ENCODE measurements around the gene STXBP3. TPM values are rescaled to one million over a fixed set of nuclear protein-coding genes. Genes with fewer than 3 reads are reported as not detected.
"Not testable (repeated sequence)": the region's sequence is repeated elsewhere in the genome, so short reads cannot be mapped to it uniquely, and the experiment has no call there.

STXBP3 gene, protein sequence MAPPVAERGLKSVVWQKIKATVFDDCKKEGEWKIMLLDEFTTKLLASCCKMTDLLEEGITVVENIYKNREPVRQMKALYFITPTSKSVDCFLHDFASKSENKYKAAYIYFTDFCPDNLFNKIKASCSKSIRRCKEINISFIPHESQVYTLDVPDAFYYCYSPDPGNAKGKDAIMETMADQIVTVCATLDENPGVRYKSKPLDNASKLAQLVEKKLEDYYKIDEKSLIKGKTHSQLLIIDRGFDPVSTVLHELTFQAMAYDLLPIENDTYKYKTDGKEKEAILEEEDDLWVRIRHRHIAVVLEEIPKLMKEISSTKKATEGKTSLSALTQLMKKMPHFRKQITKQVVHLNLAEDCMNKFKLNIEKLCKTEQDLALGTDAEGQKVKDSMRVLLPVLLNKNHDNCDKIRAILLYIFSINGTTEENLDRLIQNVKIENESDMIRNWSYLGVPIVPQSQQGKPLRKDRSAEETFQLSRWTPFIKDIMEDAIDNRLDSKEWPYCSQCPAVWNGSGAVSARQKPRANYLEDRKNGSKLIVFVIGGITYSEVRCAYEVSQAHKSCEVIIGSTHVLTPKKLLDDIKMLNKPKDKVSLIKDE
- total RNA-seq (2014; rRNA removed; shearing (Covaris generic); ENCODE audit: low replicate concordance) = 31.6 and 68.9 TPM in 2 replicates

DNA sequence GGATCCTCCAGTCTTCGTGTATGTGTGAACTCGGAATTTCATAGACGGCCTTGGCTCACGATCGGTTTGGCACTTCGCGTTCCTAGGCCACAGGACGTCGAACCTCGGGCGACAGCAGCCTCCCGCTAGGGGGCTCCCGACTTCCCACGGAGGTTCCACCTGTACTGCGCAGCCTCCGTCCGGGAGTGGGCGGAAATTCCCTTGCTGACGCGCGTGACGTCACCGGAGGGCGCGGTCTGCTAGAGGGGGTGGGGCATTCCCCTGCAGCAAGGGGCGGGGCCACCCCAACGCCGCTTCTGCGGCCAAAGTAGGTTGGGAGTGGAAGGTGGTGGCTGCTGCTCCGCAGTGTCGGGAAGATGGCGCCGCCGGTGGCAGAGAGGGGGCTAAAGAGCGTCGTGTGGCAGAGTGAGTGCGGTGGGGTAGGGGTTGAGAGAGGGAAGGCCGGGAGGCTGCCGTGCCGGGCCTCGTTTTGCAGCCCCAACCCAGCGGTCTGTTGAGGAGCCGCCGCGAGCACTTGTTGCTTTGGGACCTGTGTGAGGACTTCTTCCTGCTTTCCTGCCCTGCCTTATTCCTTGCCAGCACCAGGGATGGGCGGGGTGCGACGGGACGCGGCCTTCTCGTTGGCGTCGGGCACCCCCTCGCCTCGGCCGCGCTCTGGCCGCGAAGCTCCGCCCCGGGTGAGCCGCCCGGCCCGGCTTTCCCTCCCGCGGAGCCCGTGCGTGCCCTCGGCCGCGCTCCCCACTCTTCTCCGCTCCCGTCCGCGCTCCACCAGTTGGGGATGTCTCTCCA is at the start of gene STXBP3:
TSS of gene STXBP3 (plus strand) at position 293 of the 789 bp plus-strand sequence. CDS start at position 357, 64 bp downstream.
- peak within 1 kb of the TSS; percentile 93 for H3K9ac ChIP-seq (ENCODE audit: low read length)
- H3K79me2 ChIP-seq (ENCODE audit: low read length) = peaks cover 46% of the 10 kb centered on the region
- H3K9me2 ChIP-seq (replicated peaks; ENCODE audit: insufficient read depth, low read length) = no peaks in the 10 kb centered on the region
- peak within 1 kb of the TSS; percentile 93 for H3K4me3 ChIP-seq (ENCODE audit: low read length)
- H3K9me3 ChIP-seq (ENCODE audit: low read length) = no peaks in the 10 kb centered on the region
- peak within 1 kb of the TSS; percentile 55 for H2AFZ ChIP-seq (ENCODE audit: low read length)
- no peaks in the 10 kb centered on the region for H3K27me3 ChIP-seq (ENCODE audit: low read length)
- H3K4me2 ChIP-seq (ENCODE audit: low read depth, low read length, poor library complexity, severe bottlenecking) = peak within 1 kb of the TSS; percentile 89
- peaks cover 8% of the 10 kb centered on the region for H3K4me1 ChIP-seq (ENCODE audit: low read length)
- peaks cover 8% of the 10 kb centered on the region; the same call in 1 of the 2 replicates for H3K36me3 ChIP-seq (ENCODE audit: insufficient read depth, low read length)
- peak within 1 kb of the TSS; percentile 62; the same call in 1 of the 2 replicates for H3K27ac ChIP-seq (ENCODE audit: low read length)
- no peaks in the 10 kb centered on the region for H4K20me1 ChIP-seq (ENCODE audit: insufficient read depth, low read depth, low read length)
- DNase-seq = peak; percentile 99

DNA sequence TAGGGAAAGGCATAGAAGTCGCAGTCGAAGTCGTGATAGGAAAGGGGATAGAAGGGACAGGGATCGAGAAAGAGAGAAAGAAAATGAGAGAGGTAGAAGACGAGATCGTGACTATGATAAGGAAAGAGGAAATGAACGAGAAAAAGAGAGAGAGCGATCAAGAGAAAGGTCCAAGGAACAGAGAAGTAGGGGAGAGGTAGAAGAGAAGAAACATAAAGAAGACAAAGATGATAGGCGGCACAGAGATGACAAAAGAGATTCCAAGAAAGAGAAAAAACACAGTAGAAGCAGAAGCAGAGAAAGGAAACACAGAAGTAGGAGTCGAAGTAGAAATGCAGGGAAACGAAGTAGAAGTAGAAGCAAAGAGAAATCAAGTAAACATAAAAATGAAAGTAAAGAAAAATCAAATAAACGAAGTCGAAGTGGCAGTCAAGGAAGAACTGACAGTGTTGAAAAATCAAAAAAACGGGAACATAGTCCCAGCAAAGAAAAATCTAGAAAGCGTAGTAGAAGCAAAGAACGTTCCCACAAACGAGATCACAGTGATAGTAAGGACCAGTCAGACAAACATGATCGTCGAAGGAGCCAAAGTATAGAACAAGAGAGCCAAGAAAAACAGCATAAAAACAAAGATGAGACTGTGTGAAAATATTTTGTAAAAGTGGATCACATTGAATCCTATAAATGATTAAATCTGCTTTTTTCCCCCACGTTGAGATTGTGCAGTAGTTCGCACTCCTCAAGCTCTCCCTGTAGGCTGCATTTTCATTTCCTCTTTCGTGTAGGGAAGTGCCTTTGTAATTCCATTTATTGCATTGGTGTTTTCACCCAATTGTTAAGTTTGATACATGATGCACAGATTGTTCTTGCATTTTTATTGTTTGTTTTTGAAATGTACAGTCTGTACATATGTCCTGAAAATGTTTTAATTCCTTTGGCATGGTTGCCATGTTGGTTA is 46.8 kb upstream of the STXBP3 start:
- Histone ChIP-seq H3K9me3 (ENCODE audit: low read length) (no peaks in the 10 kb centered on the region), H3K79me2 (ENCODE audit: low read length) (peaks cover 15% of the 10 kb centered on the region), H3K27ac (ENCODE audit: low read length) (no peak overlapping the region), H3K4me2 (ENCODE audit: low read depth, low read length, poor library complexity, severe bottlenecking) (no peak overlapping the region), H3K36me3 (ENCODE audit: insufficient read depth, low read length) (peaks cover 67% of the 10 kb centered on the region), H2AFZ (ENCODE audit: low read length) (no peak overlapping the region), H3K27me3 (ENCODE audit: low read length) (no peaks in the 10 kb centered on the region), H3K9ac (ENCODE audit: low read length) (no peak overlapping the region), H4K20me1 (ENCODE audit: insufficient read depth, low read depth, low read length) (peaks cover 30% of the 10 kb centered on the region), H3K4me3 (ENCODE audit: low read length) (no peak overlapping the region), H3K4me1 (ENCODE audit: low read length) (peaks cover 6% of the 10 kb centered on the region), H3K9me2 (replicated peaks; ENCODE audit: insufficient read depth, low read length) (no peaks in the 10 kb centered on the region)
- no peak for DNase-seq

DNA sequence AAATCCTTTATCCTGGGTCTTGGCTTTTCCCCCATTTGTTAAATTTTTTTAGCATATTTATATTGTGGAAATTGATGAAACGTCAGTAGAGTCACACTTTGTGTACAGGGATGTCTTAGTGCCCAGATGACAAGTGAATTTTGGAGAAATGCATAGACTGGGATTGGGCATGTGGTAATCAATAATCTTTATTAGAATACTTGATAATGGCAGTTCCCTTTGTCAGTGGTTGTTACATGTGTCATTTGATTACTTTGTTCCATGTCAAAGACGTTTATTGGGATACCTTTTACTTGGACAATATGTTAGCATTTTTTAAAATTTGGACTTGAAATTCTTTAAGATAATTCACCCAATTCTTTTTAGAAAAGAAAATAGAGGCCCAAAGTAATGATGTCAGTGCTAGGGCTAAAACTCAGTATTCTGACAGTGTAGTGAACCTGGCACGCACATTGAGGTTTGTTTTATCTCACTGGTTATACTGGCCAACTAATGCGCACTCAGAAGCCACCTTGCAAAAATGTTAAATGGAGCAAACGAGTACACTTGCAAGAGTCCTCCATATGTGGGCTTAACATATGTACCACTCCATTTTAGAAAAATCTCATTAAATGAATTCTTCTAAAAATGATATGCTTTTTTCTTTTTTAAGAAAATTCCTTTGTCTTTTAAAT is 45.2 kb upstream of the STXBP3 start:
- Histone ChIP-seq H3K9ac (ENCODE audit: low read length) (no peak overlapping the region), H3K4me1 (ENCODE audit: low read length) (peaks cover 3% of the 10 kb centered on the region; the same call in 1 of the 2 replicates), H3K79me2 (ENCODE audit: low read length) (no peaks in the 10 kb centered on the region), H2AFZ (ENCODE audit: low read length) (no peak overlapping the region), H3K9me3 (ENCODE audit: low read length) (no peaks in the 10 kb centered on the region), H4K20me1 (ENCODE audit: insufficient read depth, low read depth, low read length) (peaks cover 17% of the 10 kb centered on the region; the same call in 1 of the 2 replicates), H3K9me2 (replicated peaks; ENCODE audit: insufficient read depth, low read length) (no peaks in the 10 kb centered on the region), H3K36me3 (ENCODE audit: insufficient read depth, low read length) (peaks cover 52% of the 10 kb centered on the region), H3K4me3 (ENCODE audit: low read length) (no peak overlapping the region), H3K27me3 (ENCODE audit: low read length) (no peaks in the 10 kb centered on the region), H3K27ac (ENCODE audit: low read length) (no peak overlapping the region), H3K4me2 (ENCODE audit: low read depth, low read length, poor library complexity, severe bottlenecking) (no peak overlapping the region)
- DNase-seq = no peak

DNA sequence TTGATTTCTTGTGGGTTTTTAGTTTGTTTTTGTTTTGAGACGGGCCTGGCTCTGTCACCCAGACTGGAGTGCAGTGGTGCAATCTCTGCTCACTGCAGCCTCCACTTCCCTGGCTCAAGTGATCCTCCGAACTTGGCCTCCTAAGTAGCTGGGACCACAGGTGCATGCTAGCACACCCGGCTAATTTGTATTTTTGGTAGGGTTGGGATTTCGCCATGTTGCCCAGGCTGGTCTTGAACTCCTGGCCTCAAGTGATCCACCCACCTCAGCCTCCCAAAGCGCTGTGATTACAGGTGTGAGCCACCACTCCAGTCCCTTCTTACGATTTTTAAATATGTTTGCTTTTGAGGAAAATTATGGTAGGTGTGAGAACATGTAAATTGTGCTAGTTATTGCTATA is 44.4 kb upstream of the STXBP3 start:
- not testable (repeated sequence) for H3K4me3 ChIP-seq (ENCODE audit: low read length); H3K4me1 ChIP-seq (ENCODE audit: low read length); H2AFZ ChIP-seq (ENCODE audit: low read length); H3K27ac ChIP-seq (ENCODE audit: low read length); H3K9me3 ChIP-seq (ENCODE audit: low read length); H3K27me3 ChIP-seq (ENCODE audit: low read length); DNase-seq; H3K4me2 ChIP-seq (ENCODE audit: low read depth, low read length, poor library complexity, severe bottlenecking); H3K79me2 ChIP-seq (ENCODE audit: low read length); H3K9me2 ChIP-seq (replicated peaks; ENCODE audit: insufficient read depth, low read length); H3K9ac ChIP-seq (ENCODE audit: low read length)
- H4K20me1 ChIP-seq (ENCODE audit: insufficient read depth, low read depth, low read length) = peaks cover 17% of the 10 kb centered on the region; the same call in 1 of the 2 replicates
- H3K36me3 ChIP-seq (ENCODE audit: insufficient read depth, low read length) = peaks cover 44% of the 10 kb centered on the region

DNA sequence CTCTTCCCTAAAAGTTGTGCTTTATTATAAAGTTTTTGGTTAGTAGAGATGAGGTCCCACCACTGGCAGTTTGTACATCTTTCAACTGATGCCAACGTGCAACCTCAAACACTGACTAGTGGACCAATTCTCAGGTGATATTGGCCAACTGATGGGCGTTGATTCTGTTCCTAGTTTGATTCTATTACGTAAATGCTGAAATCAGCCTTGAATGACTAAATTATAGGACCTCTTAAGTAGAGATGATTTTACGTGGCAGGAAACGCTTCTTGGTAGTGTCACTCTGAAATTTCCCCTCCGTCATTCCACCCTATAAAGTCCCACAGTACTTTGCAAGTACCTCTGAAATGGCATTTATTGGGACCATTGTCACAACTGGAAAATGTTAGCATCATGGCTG is 42.5 kb upstream of the STXBP3 start:
- Histone ChIP-seq H3K9me3 (ENCODE audit: low read length) (no peaks in the 10 kb centered on the region), H3K27ac (ENCODE audit: low read length) (no peak overlapping the region), H4K20me1 (ENCODE audit: insufficient read depth, low read depth, low read length) (0 out of 2 replicates have a peak, but pooled peaks cover 12% of the 10 kb centered on the region), H3K4me1 (ENCODE audit: low read length) (peaks cover 3% of the 10 kb centered on the region; the same call in 1 of the 2 replicates), H3K36me3 (ENCODE audit: insufficient read depth, low read length) (peaks cover 26% of the 10 kb centered on the region), H3K9me2 (replicated peaks; ENCODE audit: insufficient read depth, low read length) (no peaks in the 10 kb centered on the region), H3K9ac (ENCODE audit: low read length) (no peak overlapping the region), H3K79me2 (ENCODE audit: low read length) (no peaks in the 10 kb centered on the region), H3K27me3 (ENCODE audit: low read length) (no peaks in the 10 kb centered on the region), H3K4me2 (ENCODE audit: low read depth, low read length, poor library complexity, severe bottlenecking) (no peak overlapping the region), H3K4me3 (ENCODE audit: low read length) (no peak overlapping the region), H2AFZ (ENCODE audit: low read length) (no peak overlapping the region)
- peak; percentile 43 for DNase-seq

DNA sequence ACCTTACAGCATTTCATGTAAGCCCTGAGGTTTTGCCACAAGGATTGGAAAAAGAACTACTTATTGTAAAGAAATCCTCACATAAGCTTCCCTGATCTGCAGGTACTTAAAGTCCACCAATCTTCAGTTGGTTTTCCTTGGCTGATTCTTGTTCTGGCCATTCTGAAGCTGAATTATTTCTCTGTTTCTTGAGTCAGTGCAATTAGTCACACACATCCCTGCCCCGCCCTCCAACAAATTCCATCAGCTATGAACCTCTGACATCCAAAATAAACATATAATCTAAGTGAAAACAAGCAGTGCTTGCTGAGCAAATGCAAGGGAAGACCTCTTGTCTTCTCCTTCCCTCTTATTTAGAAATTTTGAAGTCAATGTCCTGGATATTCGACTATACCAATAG is 42.0 kb upstream of the STXBP3 start:
- no peak overlapping the region for H2AFZ ChIP-seq (ENCODE audit: low read length)
- H4K20me1 ChIP-seq (ENCODE audit: insufficient read depth, low read depth, low read length) = 0 out of 2 replicates have a peak, but pooled peaks cover 10% of the 10 kb centered on the region
- peaks cover 20% of the 10 kb centered on the region for H3K36me3 ChIP-seq (ENCODE audit: insufficient read depth, low read length)
- H3K4me3 ChIP-seq (ENCODE audit: low read length) = no peak overlapping the region
- H3K9me3 ChIP-seq (ENCODE audit: low read length) = no peaks in the 10 kb centered on the region
- peaks cover 3% of the 10 kb centered on the region; the same call in 1 of the 2 replicates for H3K4me1 ChIP-seq (ENCODE audit: low read length)
- no peak overlapping the region for H3K4me2 ChIP-seq (ENCODE audit: low read depth, low read length, poor library complexity, severe bottlenecking)
- DNase-seq = no peak
- no peaks in the 10 kb centered on the region for H3K27me3 ChIP-seq (ENCODE audit: low read length)
- H3K9me2 ChIP-seq (replicated peaks; ENCODE audit: insufficient read depth, low read length) = no peaks in the 10 kb centered on the region
- H3K27ac ChIP-seq (ENCODE audit: low read length) = no peak overlapping the region
- H3K9ac ChIP-seq (ENCODE audit: low read length) = no peak overlapping the region
- no peaks in the 10 kb centered on the region for H3K79me2 ChIP-seq (ENCODE audit: low read length)

DNA sequence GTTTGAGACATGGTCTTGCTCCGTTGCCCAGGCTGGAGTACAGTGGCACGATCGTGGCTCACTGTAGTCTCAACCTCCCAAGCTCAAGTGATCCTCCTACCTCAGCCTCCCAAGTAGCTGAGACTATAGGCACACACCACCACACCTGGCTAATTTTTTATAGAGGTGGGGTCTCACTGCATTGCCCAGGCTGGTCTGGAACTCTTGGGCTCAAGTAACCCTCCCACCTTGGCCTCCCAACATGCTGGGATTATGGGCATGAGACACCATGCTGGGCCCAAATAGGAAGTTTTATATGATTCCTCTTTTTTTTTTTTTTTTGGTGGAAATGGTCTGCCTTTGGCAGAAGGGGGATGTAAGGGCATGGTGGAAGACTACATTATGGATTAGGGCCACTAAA is 39.8 kb upstream of the STXBP3 start:
- H3K4me1 ChIP-seq (ENCODE audit: low read length) = peaks cover 3% of the 10 kb centered on the region; the same call in 1 of the 2 replicates
- no peak overlapping the region for H2AFZ ChIP-seq (ENCODE audit: low read length)
- no peaks in the 10 kb centered on the region for H3K9me2 ChIP-seq (replicated peaks; ENCODE audit: insufficient read depth, low read length)
- H3K27me3 ChIP-seq (ENCODE audit: low read length) = no peaks in the 10 kb centered on the region
- no peaks in the 10 kb centered on the region for H3K9me3 ChIP-seq (ENCODE audit: low read length)
- no peak overlapping the region for H3K27ac ChIP-seq (ENCODE audit: low read length)
- H3K79me2 ChIP-seq (ENCODE audit: low read length) = no peaks in the 10 kb centered on the region
- no peak overlapping the region for H3K4me2 ChIP-seq (ENCODE audit: low read depth, low read length, poor library complexity, severe bottlenecking)
- DNase-seq = no peak
- H3K9ac ChIP-seq (ENCODE audit: low read length) = no peak overlapping the region
- no peak overlapping the region for H3K4me3 ChIP-seq (ENCODE audit: low read length)
- no peaks in the 10 kb centered on the region for H3K36me3 ChIP-seq (ENCODE audit: insufficient read depth, low read length)
- no peaks in the 10 kb centered on the region for H4K20me1 ChIP-seq (ENCODE audit: insufficient read depth, low read depth, low read length)
